GM23248 (cell line): ENCODE data around the gene ACACB.

Source experiments
- EZH2 ChIP-seq: fragments of 200-600 bp; sonication (generic); IDR thresholded peaks from 2 replicates; pipeline ENCODE4 v1.6.1; 2018; ENCODE audit warnings: antibody characterized with exemption, mild to moderate bottlenecking; ENCODE audit not compliant: insufficient read depth, poor library complexity, severe bottlenecking
- EZH2phosphoT487 ChIP-seq: fragments of 200-600 bp; sonication (generic); IDR thresholded peaks from 2 replicates; pipeline ENCODE4 v1.6.1; 2018; ENCODE audit warnings: antibody characterized with exemption, moderate library complexity, mild to moderate bottlenecking, low read depth; ENCODE audit not compliant: insufficient read depth

DNA sequence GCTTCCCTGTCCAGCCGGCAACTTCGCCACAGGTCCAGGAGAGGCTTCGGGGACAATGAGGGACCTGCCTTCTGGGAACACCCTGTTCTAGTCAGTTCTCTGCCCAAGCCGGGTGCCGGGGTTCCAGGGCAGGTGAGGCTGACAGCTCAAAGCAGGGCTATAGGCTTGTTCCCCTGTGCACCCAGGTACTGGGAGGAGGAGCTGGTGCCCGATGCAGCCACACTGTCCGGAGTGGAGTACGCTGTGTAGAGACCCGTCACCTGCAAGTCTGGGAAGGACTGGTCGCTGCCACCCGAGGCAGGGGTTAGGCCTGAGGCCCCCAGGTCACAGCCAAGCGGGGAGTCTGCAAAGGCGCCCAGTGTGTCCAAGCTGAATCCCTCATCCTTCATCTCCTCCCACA is 163.1 kb downstream of the ACACB start:
- no peak for TF ChIP-seq EZH2
- TF ChIP-seq EZH2phosphoT487 = no peak
